ENCODE data around the gene MTMR3.
"Not testable (repeated sequence)": the region's sequence is repeated elsewhere in the genome, so short reads cannot be mapped to it uniquely, and the experiment has no call there.

Gene MTMR3

GRCh38 chr22:29883045-29883774, at the start of gene MTMR3:
Gene MTMR3 (plus strand): TSS chr22:29883174. CDS start chr22:29971060, 87,886 bp downstream.
- peak; percentile 54 to 94 (median 86) for DNase-seq

DNA sequence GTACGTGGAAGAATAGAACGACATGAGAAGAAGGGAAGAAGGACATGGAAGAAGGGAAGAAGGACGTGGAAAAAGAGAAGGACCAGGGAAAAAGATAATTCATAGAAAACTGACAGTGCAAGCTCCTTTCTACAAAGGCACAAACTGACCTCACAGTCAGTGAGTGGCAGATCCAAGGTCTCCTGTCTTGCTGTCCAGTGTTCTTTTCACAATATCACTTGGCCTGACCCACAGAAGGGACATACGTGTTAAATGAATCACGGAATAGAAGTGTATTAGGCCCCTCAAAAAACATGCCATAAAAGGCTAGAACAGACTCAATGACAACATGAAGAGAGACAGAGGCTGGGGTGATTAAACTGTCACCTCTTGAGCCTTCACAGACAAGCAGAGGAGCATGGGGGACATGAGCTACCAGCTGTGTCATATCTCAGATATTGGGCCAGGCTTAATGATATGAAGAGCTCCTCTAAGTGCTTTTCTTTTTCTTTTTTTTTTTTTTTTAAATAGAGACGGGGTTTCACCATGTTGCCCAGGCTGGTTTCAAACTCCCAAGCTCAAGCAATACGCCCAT, 49.5 kb upstream of the MTMR3 start:
- DNase-seq, result no peak

GRCh38 chr22:29834046-29834445, 48.9 kb upstream of the MTMR3 start:
- DNase-seq, result no peak

DNA sequence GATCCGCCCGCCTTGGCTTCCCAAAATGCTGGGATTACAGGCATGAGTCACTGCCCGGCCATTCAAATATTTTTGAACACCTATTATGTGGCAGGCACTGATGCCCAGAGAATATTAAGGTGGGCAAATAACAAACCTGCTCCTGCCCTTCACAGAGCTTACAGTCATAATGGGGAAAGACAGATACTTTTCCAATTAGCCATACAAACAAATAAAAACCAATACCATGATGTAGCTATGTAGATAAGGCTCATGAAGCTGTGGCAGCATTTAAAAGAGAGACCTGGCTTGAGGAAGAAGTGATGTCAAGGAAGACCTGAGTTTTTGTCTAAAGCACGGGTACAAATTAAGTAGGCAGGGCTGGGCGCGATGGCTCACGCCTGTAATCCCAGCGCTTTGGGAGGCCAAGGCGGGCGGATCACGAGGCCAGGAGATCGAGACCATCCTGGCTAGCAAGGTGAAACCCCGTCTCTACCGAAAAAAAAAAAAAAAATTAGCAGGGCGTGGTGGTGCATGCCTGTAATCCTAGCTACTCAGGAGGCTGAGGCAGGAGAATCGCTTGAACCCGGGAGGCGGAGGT, 46.1 kb upstream of the MTMR3 start:
- not testable (repeated sequence) for DNase-seq

DNA sequence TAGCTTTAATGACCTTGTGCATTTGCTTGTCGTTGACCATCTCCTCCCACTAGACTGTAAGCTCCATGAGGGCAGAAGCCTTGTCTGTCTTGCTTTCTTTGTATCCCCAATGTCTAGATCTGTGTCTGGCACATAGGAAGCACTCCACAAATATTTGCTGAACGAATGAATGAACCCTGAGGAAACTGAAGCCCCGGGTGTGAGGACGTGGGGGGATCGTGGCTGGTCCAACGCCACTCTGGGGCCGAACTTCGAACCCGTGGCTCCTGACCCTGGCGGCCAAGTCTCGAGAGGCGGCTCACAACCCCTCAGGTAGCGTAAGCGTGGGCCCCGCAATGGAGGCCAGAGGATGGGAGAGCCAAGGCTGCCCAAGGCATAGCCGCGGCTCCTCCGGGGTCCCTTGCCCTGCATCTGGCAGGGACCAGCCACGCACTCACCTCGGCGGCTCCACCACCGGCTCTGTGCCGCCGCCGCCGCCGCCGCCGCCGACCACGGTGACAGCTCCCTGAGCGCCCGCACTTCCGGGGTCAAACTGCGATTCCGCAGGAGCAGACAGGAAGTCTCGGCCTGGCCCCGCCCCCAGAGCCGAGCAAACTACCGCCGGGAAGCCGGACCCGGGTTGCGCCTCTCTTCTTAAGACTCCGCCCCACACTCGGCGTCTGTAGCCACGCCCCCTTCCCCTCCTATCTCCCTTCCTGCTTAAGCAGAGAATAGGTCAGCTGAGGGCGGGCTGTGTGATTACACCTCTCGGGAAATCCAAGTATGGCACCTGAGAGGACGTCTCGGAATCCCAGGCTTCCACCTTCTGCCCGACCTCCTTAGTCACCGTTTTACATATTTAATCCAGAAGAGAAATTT, 45.0 kb upstream of the MTMR3 start, which contains the start of gene ASCC2:
Gene ASCC2 (minus strand): TSS at position 534 of the 858 bp plus-strand sequence. CDS start 5,949 bp downstream, outside the sequence.
- DNase-seq, result peak; percentile 33 to 98 (median 91)

DNA sequence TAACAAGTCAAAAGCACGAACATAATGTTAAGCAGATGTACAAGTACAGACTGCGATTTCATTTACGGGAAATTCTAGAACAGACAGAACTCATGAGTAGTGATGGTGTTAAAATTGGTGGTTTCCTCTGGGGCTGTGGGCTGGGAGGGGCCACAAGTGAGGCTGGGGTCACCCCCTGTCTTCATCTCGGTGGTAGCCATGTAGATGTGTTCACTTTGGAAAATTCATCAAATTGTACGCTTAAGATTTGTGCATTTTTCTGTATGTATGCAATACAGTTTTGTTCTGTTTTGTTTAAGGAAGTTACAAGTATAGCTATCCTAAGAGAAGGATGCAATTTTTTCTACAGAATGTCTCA, 44.4 kb upstream of the MTMR3 start:
- no peak for DNase-seq

DNA sequence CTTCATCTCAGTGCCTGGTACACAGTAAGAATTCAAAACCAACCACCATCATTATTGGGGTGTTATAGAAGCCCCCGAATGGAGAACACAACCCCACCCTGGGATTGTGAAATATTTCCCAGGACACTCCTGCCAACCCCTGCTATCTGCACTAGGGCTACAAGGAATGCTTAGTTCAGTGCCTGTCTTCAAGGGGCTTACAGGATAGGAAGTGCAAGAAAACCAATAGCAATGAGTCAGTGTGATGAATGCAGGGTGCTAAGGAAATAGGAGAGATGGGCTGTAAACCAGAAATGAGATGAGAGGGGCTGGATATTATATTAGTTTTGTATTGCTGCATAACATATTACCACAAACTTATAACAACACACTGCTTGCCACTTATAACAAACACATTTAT, 43.9 kb upstream of the MTMR3 start:
- DNase-seq, result no peak

DNA sequence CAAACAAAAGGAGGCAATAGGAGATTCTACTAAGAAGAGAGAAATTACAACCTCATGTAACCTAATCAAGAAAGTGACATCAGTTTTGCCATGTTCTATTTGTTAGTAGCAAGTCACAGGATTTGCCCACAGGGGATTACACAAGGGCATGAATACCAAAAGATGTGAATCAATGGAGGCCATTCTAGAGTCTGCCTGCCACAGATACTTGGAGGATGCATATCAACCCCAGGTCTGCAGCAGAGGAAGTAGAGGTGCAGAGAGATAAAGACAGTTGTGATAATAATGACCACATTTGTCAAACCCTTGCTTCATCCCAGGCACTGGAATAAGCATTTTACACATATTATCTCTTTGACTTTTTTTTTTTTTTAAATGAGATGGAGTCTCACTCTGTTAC, 42.5 kb upstream of the MTMR3 start:
- DNase-seq, result no peak

DNA sequence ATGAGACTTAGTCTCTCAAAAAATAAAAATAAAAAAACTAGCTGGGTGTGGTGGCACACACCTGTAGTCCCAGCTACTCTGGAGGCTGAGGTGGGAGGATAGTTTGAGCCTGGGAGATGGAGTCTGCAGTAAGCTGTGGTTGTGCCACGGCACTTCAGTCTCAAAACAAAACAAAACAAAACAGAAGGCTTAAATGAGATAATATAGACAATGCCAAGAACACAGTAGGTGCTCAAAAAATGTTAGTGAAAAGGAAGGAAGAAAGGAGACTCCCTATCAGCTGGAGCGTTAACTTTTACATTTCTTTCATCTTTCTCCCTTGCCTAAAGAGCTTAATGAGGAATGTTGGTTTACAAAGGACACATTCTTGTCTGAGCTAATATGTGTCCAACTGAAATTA, 40.8 kb upstream of the MTMR3 start:
- DNase-seq, result no peak

- no peak for DNase-seq
Observed at GRCh38 chr22:29842740-29843139, 40.2 kb upstream of the MTMR3 start.

- no peak for DNase-seq
Observed at GRCh38 chr22:29846290-29846689, 36.7 kb upstream of the MTMR3 start.

GRCh38 chr22:29848111-29848510, 34.9 kb upstream of the MTMR3 start:
- DNase-seq, result no peak

DNA sequence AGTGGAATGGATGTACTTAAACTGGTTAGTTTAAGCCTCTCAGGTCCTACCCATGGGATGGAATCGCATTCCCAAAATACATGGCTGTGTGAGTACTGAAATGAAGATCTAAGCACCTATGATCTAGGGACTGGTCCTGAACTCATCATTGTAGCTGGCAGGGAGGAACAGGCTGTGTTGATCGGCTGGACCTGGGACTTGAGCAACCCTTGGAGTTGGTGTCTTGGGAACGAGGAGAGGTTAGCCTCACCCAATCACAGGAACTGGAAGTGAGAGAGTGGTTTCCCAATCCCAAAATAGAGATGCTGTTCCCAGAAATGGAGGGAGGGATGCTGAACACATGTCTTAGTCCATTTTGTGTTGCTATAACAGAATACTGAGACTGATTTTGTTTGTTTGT, 28.5 kb upstream of the MTMR3 start:
- no peak for DNase-seq

- DNase-seq, result peak in 4 of 56 donors; percentile 2 to 55 (median 8)
Observed at GRCh38 chr22:29855611-29856181, 27.3 kb upstream of the MTMR3 start.

- no peak for DNase-seq
Observed at GRCh38 chr22:29856496-29856895, 26.5 kb upstream of the MTMR3 start.

GRCh38 chr22:29859030-29859429, 23.9 kb upstream of the MTMR3 start:
- DNase-seq, result not testable (repeated sequence)

- DNase-seq, result no peak
Observed at GRCh38 chr22:29860006-29860766, 22.8 kb upstream of the MTMR3 start.

DNA sequence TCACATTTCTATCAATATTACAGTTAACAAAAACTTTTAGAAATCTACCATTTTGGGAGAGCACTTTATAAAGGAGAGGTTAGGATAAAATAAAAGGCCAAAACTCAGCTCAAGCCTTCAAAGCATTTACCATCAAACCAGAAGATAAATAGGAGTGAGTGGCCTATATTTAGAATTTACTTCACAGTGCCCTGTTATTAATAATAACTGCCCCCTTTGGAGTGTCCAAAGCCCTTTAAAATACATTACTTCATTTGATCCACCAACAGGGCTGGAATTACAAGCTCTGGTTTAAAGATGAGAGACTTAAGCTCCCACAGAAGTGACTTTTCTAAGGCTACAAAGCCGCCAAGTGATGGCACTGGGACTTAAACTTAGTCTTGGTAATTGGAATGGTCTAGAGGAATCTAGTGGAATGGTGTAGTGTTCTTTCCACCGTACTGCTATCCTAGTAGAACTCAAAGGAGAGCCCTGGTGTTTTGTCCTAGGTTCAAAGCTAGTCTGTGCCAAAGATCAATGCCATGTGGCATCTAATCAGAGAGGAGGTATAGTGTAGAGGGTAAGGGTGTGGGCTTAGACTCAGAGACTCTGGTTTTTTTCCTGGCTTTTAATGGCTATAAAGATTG, 21.2 kb upstream of the MTMR3 start:
- no peak for DNase-seq

GRCh38 chr22:29865572-29865971, 17.4 kb upstream of the MTMR3 start:
- DNase-seq, result not testable (repeated sequence)

- no peak for DNase-seq
Observed at GRCh38 chr22:29867260-29867659, 15.7 kb upstream of the MTMR3 start.
